Mesenchymal stem cell (in vitro differentiated cells and primary cell): ENCODE results near the gene KRTAP10-10.

Source experiments
- DNase-seq: peaks from one replicate; pipeline ENCODE4 v3.0.0-alpha.2; 2013
- H2AFZ ChIP-seq: one replicate; pipeline ENCODE4 v1.6.1; 2013; ENCODE audit warnings: low read depth, mild to moderate bottlenecking, control low read depth, inconsistent platforms, low read length, moderate library complexity
- H2AK5ac ChIP-seq: 2 replicates; pipeline ENCODE4 v1.6.1; 2013; ENCODE audit warnings: low read length, moderate library complexity, mild to moderate bottlenecking, inconsistent platforms; ENCODE audit not compliant: severe bottlenecking
- H2BK120ac ChIP-seq: one replicate; pipeline ENCODE4 v1.6.1; 2013; ENCODE audit warnings: low read depth, mild to moderate bottlenecking, inconsistent platforms, low read length, moderate library complexity
- H2BK12ac ChIP-seq, 2 experiments: one replicate each; pipeline ENCODE4 v1.6.1; 2013; ENCODE audit warnings: inconsistent platforms in 2 of 2, low read length in 2 of 2, mild to moderate bottlenecking in 2 of 2, moderate library complexity in 2 of 2, control low read depth in 1 of 2
- H2BK15ac ChIP-seq: one replicate; pipeline ENCODE4 v1.6.1; 2013; ENCODE audit warnings: mild to moderate bottlenecking, low read depth, inconsistent platforms; ENCODE audit not compliant: poor library complexity, severe bottlenecking
- H2BK5ac ChIP-seq: 2 replicates; pipeline ENCODE4 v1.6.1; 2013; ENCODE audit warnings: low read depth, mild to moderate bottlenecking, low read length, control low read depth, inconsistent platforms; ENCODE audit not compliant: poor library complexity, severe bottlenecking
- H3K14ac ChIP-seq, 2 experiments: one replicate each; pipeline ENCODE4 v1.6.1; 2013; ENCODE audit warnings: inconsistent platforms in 2 of 2, low read length in 2 of 2, control low read depth in 1 of 2, mild to moderate bottlenecking in 1 of 2, moderate library complexity in 1 of 2
- H3K18ac ChIP-seq, 2 experiments: one replicate each; pipeline ENCODE4 v1.6.1; 2013; ENCODE audit warnings: inconsistent platforms in 2 of 2, low read length in 2 of 2, control low read depth in 1 of 2, low read depth in 1 of 2, mild to moderate bottlenecking in 1 of 2
- H3K23ac ChIP-seq, 2 experiments: one replicate each; pipeline ENCODE4 v1.6.1; 2013; ENCODE audit warnings: inconsistent platforms in 2 of 2, low read length in 2 of 2, mild to moderate bottlenecking in 2 of 2, moderate library complexity in 2 of 2, control low read depth in 1 of 2
- H3K27ac ChIP-seq: 2 replicates; pipeline ENCODE4 v1.5.1; 2013; ENCODE audit warnings: mild to moderate bottlenecking, moderate library complexity, low read length, control low read depth, inconsistent platforms; ENCODE audit not compliant: poor library complexity, severe bottlenecking
- H3K27me3 ChIP-seq, 2 experiments: 2 replicates each; pipeline versions ENCODE4 v1.6.1 to v1.7.0; 2013; ENCODE audit warnings: low read length in 2 of 2, mild to moderate bottlenecking in 2 of 2, moderate library complexity in 2 of 2, control low read depth in 1 of 2, inconsistent platforms in 1 of 2; ENCODE audit not compliant: control insufficient read depth in 1 of 2, insufficient read depth in 1 of 2
- H3K36me3 ChIP-seq, 2 experiments: 2 replicates each; pipeline versions ENCODE4 v1.6.1 to v1.7.0; 2013; ENCODE audit warnings: low read length in 2 of 2, control low read depth in 1 of 2, inconsistent platforms in 1 of 2, low read depth in 1 of 2, mild to moderate bottlenecking in 1 of 2; ENCODE audit not compliant: insufficient read depth in 2 of 2, control insufficient read depth in 1 of 2
- H3K4ac ChIP-seq, 2 experiments: one replicate each; pipeline ENCODE4 v1.6.1; 2013; ENCODE audit warnings: inconsistent platforms in 2 of 2, low read length in 2 of 2, mild to moderate bottlenecking in 2 of 2, moderate library complexity in 2 of 2, control low read depth in 1 of 2, low read depth in 1 of 2
- H3K4me1 ChIP-seq: 2 replicates; pipeline ENCODE4 v1.6.1; 2013; ENCODE audit warnings: low read depth, low read length, control low read depth; ENCODE audit not compliant: control insufficient read depth, insufficient read depth
- H3K4me2 ChIP-seq: 2 replicates; pipeline ENCODE4 v1.6.1; 2013; ENCODE audit warnings: low read length, mild to moderate bottlenecking, inconsistent platforms; ENCODE audit not compliant: poor library complexity, severe bottlenecking
- H3K4me3 ChIP-seq, 2 experiments: 2 replicates each; pipeline versions ENCODE4 v1.5.1 to v1.7.0; 2013; ENCODE audit warnings: low read length in 2 of 2, mild to moderate bottlenecking in 2 of 2, control low read depth in 1 of 2, low read depth in 1 of 2; ENCODE audit not compliant: insufficient read depth in 1 of 2
- H3K79me1 ChIP-seq: replicated peaks from 2 replicates; pipeline ENCODE4 v1.6.1; 2013; ENCODE audit warnings: mild to moderate bottlenecking, control low read depth, low read length, inconsistent platforms; ENCODE audit not compliant: poor library complexity, severe bottlenecking
- H3K9ac ChIP-seq: 2 replicates; pipeline ENCODE4 v1.7.0; 2013; ENCODE audit warnings: mild to moderate bottlenecking, low read length, moderate library complexity
- H3K9me3 ChIP-seq: 2 replicates; pipeline ENCODE4 v1.7.0; 2013; ENCODE audit warnings: mild to moderate bottlenecking, low read length; ENCODE audit not compliant: control insufficient read depth
- H4K8ac ChIP-seq: one replicate; pipeline ENCODE4 v1.6.1; 2013; ENCODE audit warnings: inconsistent platforms, mild to moderate bottlenecking, low read length, moderate library complexity
- H4K91ac ChIP-seq: one replicate; pipeline ENCODE4 v1.6.1; 2013; ENCODE audit warnings: mild to moderate bottlenecking, low read length, inconsistent platforms
- WGBS: methylation state at CpG from one replicate; pipeline ENCODE4 v1.1.7; 2013; ENCODE audit warnings: mixed read lengths; 5-methylcytosine and 5-hydroxymethylcytosine counted together

Gene KRTAP10-10

GRCh38 chr21:44681152-44681551, 44.0 kb downstream of the KRTAP10-10 start:
- Histone ChIP-seq H3K4me2 (no peak overlapping the region), H3K9me3 (no peaks in the 10 kb centered on the region), H3K4me1 (no peaks in the 10 kb centered on the region), H2BK5ac (no peak overlapping the region), H3K27ac (no peak overlapping the region), H2BK12ac (no peak overlapping the region), H3K18ac (no peak overlapping the region), H3K9ac (no peak overlapping the region), H3K14ac (no peak overlapping the region), H2AFZ (no peak overlapping the region), H3K79me1 (no peaks in the 10 kb centered on the region), H3K4ac (no peak overlapping the region), H3K27me3 (peaks cover 28 to 29% of the 10 kb centered on the region in 2 experiments), H4K91ac (no peak overlapping the region), H2BK120ac (no peak overlapping the region), H3K23ac (no peak overlapping the region), H3K36me3 (no peaks in the 10 kb centered on the region), H2BK15ac (no peak overlapping the region), H3K4me3 (no peak overlapping the region), H2AK5ac (no peak overlapping the region), H4K8ac (no peak overlapping the region)
- DNase-seq: no peak
- WGBS: 74% methylated on average over 11 of the region's 11 CpGs

GRCh38 chr21:44681861-44682579, 44.9 kb downstream of the KRTAP10-10 start, which contains the start of gene KRTAP12-1:
KRTAP12-1 (minus strand) TSS chr21:44682163; CDS start chr21:44682123, 40 bp downstream.
- Histone ChIP-seq H2BK12ac (no peak within 1 kb of the TSS), H2BK15ac (no peak within 1 kb of the TSS), H3K27me3 (peaks cover 28 to 32% of the 10 kb centered on the region in 2 experiments), H3K14ac (no peak within 1 kb of the TSS), H3K4ac (no peak within 1 kb of the TSS), H2BK120ac (no peak within 1 kb of the TSS), H2BK5ac (no peak within 1 kb of the TSS), H3K4me1 (no peaks in the 10 kb centered on the region), H3K4me3 (no peak within 1 kb of the TSS), H3K18ac (no peak within 1 kb of the TSS), H4K91ac (peak within 1 kb of the TSS; percentile 56), H3K9me3 (no peaks in the 10 kb centered on the region), H3K36me3 (no peaks in the 10 kb centered on the region), H3K23ac (no peak within 1 kb of the TSS), H3K9ac (no peak within 1 kb of the TSS), H4K8ac (no peak within 1 kb of the TSS), H3K79me1 (no peaks in the 10 kb centered on the region), H3K4me2 (no peak within 1 kb of the TSS), H2AK5ac (no peak within 1 kb of the TSS), H3K27ac (no peak within 1 kb of the TSS), H2AFZ (no peak within 1 kb of the TSS)
- WGBS: 87% methylated on average over 23 of the region's 23 CpGs
- no peak for DNase-seq

- DNase-seq: no peak
- no peak overlapping the region for H2BK12ac ChIP-seq
- no peak overlapping the region for H4K8ac ChIP-seq
- H3K36me3 ChIP-seq: no peaks in the 10 kb centered on the region
- H3K4me2 ChIP-seq: no peak overlapping the region
- H3K9ac ChIP-seq: no peak overlapping the region
- no peak overlapping the region for H2BK5ac ChIP-seq
- no peaks in the 10 kb centered on the region for H3K79me1 ChIP-seq
- H2AFZ ChIP-seq: no peak overlapping the region
- no peaks in the 10 kb centered on the region for H3K9me3 ChIP-seq
- H2BK120ac ChIP-seq: no peak overlapping the region
- no peak overlapping the region for H2AK5ac ChIP-seq
- no peak overlapping the region for H3K27ac ChIP-seq
- H4K91ac ChIP-seq: no peak overlapping the region
- no peak overlapping the region for H3K4me3 ChIP-seq
- H2BK15ac ChIP-seq: no peak overlapping the region
- no peak overlapping the region for H3K4ac ChIP-seq
- no peak overlapping the region for H3K23ac ChIP-seq
- H3K18ac ChIP-seq: no peak overlapping the region
- H3K14ac ChIP-seq: no peak overlapping the region
- peaks cover 30 to 37% of the 10 kb centered on the region in 2 experiments for H3K27me3 ChIP-seq
- 76% methylated on average over 15 of the region's 15 CpGs for WGBS
- no peaks in the 10 kb centered on the region for H3K4me1 ChIP-seq
Observed at GRCh38 chr21:44682580-44683151, 45.5 kb downstream of the KRTAP10-10 start.

- Histone ChIP-seq H2AK5ac (no peak overlapping the region), H3K4me1 (no peaks in the 10 kb centered on the region), H4K8ac (no peak overlapping the region), H3K27me3 (peaks cover 37 to 43% of the 10 kb centered on the region in 2 experiments), H3K27ac (no peak overlapping the region), H3K4me3 (no peak overlapping the region), H4K91ac (no peak overlapping the region), H3K14ac (no peak overlapping the region), H2BK15ac (no peak overlapping the region), H2AFZ (no peak overlapping the region), H3K79me1 (no peaks in the 10 kb centered on the region), H3K9me3 (no peaks in the 10 kb centered on the region), H3K9ac (no peak overlapping the region), H3K36me3 (no peaks in the 10 kb centered on the region), H3K18ac (no peak overlapping the region), H3K23ac (no peak overlapping the region), H2BK12ac (no peak overlapping the region), H3K4ac (no peak overlapping the region), H3K4me2 (no peak overlapping the region), H2BK5ac (no peak overlapping the region), H2BK120ac (no peak overlapping the region)
- DNase-seq: no peak
- 60% methylated on average over 7 of the region's 7 CpGs for WGBS
Observed at GRCh38 chr21:44684077-44684476, 46.9 kb downstream of the KRTAP10-10 start.
